Testis (tissue), 3 donors: ENCODE results near the gene CMTM6. TPM values are rescaled to one million over a fixed set of nuclear protein-coding genes. Genes with fewer than 3 reads are reported as not detected.

Source experiments
- DNase-seq: peaks from one replicate; pipeline ENCODE4 v3.0.0-alpha.2; 2019
- H3K27ac ChIP-seq, 2 donors: fragments of 200-600 bp; sonication (generic); one replicate each; pipeline ENCODE4 v1.5.1; 2019
- H3K27me3 ChIP-seq: fragments of 200-600 bp; sonication (generic); one replicate; pipeline ENCODE4 v1.5.1; 2019
- H3K36me3 ChIP-seq: fragments of 200-600 bp; sonication (generic); one replicate; pipeline ENCODE4 v1.5.1; 2017; ENCODE audit warnings: low read depth; ENCODE audit errors: missing control alignments
- H3K4me1 ChIP-seq: fragments of 200-600 bp; sonication (generic); one replicate; pipeline ENCODE4 v1.5.1; 2019
- H3K4me3 ChIP-seq, 2 donors: fragments of 200-600 bp; sonication (generic); one replicate each; pipeline ENCODE4 v1.5.1; 2017 to 2019
- H3K9me3 ChIP-seq: fragments of 200-600 bp; sonication (generic); one replicate; pipeline ENCODE4 v1.5.1; 2017
- CTCF ChIP-seq, 3 experiments: fragments of 450-650 bp in 2 of 3; fragments of 200-600 bp in 1 of 3; sonication (generic) in 1 of 3; IDR thresholded peaks; one replicate each; pipeline ENCODE4 v1.5.1; 2016 to 2019; ENCODE audit warnings: antibody characterized with exemption in 3 of 3, mild to moderate bottlenecking in 2 of 3, moderate library complexity in 1 of 3
- POLR2A ChIP-seq: fragments of 450-650 bp; IDR thresholded peaks from one replicate; pipeline ENCODE4 v1.6.1; 2017; ENCODE audit warnings: antibody characterized with exemption, mild to moderate bottlenecking, moderate library complexity
- WGBS, 2 donors: methylation state at CpG; one replicate each; pipeline ENCODE4 v1.1.5; 2018; 5-methylcytosine and 5-hydroxymethylcytosine counted together
- intact Hi-C: fragments of 100-400 bp; cut with DNase I; formaldehyde crosslinking; loops from one replicate; pipeline ENCODE4 v1.15.1; 2023; ENCODE audit warnings: low total_unique reads
- microRNA-seq, 2 donors: library from miRNA; unstranded; fragments of <30 nt; microRNA quantifications; one replicate each; pipeline ENCODE4, GENCODE V29; 2016; ENCODE audit warnings: borderline number of aligned reads in 2 of 2, borderline replicate concordance in 1 of 2
- polyA plus RNA-seq: library from polyadenylated mRNA; stranded (reverse); fragments of 350-450 nt; fragmentation: Illumina TruSeq; extraction: RNeasy Lipid Tissue Mini Kit (QIAGEN cat#74804); gene quantifications from one replicate; pipeline ENCODE4 v1.2.3, GENCODE V29; 2014; ENCODE audit warnings: low read depth, low replicate concordance; ENCODE audit not compliant: insufficient read depth
- small RNA-seq, 2 donors: library from RNA; depleted of rRNA; stranded (forward); fragments of <200 nt; gene quantifications; one replicate each; pipeline ENCODE3, GENCODE V24; 2016
- total RNA-seq, 2 donors: library from RNA; depleted of rRNA; stranded (reverse); fragments of >200 nt; gene quantifications; one replicate each; pipeline ENCODE4 v1.2.3, GENCODE V29; 2016

Gene CMTM6
- total and polyA plus RNA-seq, 3 donors from 2014 or later = 66.2 to 199 (median 154) TPM

DNA sequence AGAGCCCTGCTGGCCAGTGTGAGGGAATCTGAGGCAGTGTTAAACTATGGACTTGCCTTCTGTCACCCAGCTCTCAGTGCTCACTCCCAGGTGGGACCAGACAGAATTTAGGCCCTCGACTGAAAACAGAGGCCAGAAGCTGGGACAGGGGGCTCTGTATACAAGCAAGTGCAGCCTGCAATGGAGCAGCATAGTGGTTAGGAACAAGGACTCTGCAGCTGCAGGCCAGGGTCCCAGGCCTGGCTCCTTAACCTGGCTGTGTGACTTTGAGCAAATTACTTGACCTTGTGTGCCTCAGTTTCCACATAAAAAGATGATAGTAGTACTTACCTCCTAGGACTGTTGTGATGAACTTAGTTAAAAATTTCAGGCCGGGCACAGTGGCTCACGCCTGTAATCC is 71.2 kb downstream of the CMTM6 start:
- Histone ChIP-seq H3K36me3 (no peaks in the 10 kb centered on the region), H3K4me1 (no peaks in the 10 kb centered on the region), H3K4me3 (no peak overlapping the region), H3K9me3 (no peaks in the 10 kb centered on the region), H3K27me3 (no peaks in the 10 kb centered on the region), H3K27ac (no peak overlapping the region)
- intact Hi-C loops = no loop called here
- TF ChIP-seq CTCF (IDR thresholded peaks at IDR 0.05) (no peak), POLR2A (no peak)
- DNase-seq = no peak
- 87 to 97% methylated on average over 3 of the region's 3 CpGs for WGBS, 2 donors

Small RNA genes within 50 kb of the gene (microRNA-seq; reads per million reads assigned to microRNA genes)
- 0 reads per million in 2 donors for gene MIR548AY

Small RNA genes within 50 kb of the gene (small RNA-seq; reads per million reads assigned to genes)
- 0 reads per million in 2 donors for gene MIR548AY

Other genes starting within 250 kb of the CMTM6 start
- 10 to 100 TPM; 19.7 to 40.9 TPM for gene CMTM7, start 111.0 kb downstream of the CMTM6 start, total RNA-seq
- 15.0 TPM for gene CMTM7, start 111.0 kb downstream of the CMTM6 start, polyA plus RNA-seq
- 10 to 100 TPM; 53.9 to 61.3 TPM for gene DYNC1LI1, start 68.0 kb upstream of the CMTM6 start, total RNA-seq
- gene DYNC1LI1, start 68.0 kb upstream of the CMTM6 start, polyA plus RNA-seq = 85.7 TPM
- 10 to 100 TPM; 56.4 to 65.2 TPM for gene CNOT10, start 182.3 kb upstream of the CMTM6 start, total RNA-seq
- gene CNOT10, start 182.3 kb upstream of the CMTM6 start, polyA plus RNA-seq = 100 TPM